Measurements from ENCODE around the gene SEC61B.
"Not testable (repeated sequence)": the region's sequence is repeated elsewhere in the genome, so short reads cannot be mapped to it uniquely, and the experiment has no call there.

The SEC61B gene

DNA sequence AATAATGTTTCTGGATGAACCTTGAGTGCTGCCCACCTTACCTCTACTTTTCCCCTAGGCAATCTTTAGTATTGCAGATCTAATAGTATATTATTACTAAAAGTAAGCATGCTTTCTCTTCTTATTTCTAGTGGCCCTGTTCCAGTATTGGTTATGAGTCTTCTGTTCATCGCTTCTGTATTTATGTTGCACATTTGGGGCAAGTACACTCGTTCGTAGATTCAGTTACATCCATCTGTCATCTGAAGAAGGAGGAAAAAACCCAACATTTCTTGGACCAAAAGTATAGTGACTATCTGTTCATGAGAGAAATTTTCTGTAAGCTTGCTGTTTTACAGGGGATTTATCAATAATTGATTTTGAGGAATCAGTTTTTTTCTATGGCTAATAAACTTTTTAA, 8.1 kb downstream of the SEC61B start:
- TF ChIP-seq, protein P1, sequence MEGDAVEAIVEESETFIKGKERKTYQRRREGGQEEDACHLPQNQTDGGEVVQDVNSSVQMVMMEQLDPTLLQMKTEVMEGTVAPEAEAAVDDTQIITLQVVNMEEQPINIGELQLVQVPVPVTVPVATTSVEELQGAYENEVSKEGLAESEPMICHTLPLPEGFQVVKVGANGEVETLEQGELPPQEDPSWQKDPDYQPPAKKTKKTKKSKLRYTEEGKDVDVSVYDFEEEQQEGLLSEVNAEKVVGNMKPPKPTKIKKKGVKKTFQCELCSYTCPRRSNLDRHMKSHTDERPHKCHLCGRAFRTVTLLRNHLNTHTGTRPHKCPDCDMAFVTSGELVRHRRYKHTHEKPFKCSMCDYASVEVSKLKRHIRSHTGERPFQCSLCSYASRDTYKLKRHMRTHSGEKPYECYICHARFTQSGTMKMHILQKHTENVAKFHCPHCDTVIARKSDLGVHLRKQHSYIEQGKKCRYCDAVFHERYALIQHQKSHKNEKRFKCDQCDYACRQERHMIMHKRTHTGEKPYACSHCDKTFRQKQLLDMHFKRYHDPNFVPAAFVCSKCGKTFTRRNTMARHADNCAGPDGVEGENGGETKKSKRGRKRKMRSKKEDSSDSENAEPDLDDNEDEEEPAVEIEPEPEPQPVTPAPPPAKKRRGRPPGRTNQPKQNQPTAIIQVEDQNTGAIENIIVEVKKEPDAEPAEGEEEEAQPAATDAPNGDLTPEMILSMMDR (IDR thresholded peaks at IDR 0.05; ENCODE audit: insufficient read depth, missing control alignments), result no peak
- FAIRE-seq, result no peak
- no peak for DNase-seq (ENCODE audit: insufficient read length, low spot score)

GRCh38 chr9:99231711-99232110, 9.6 kb downstream of the SEC61B start:
- FAIRE-seq (no peak), DNase-seq (ENCODE audit: insufficient read length, low spot score) (no peak)
- TF ChIP-seq, protein P1 (IDR thresholded peaks at IDR 0.05; ENCODE audit: insufficient read depth, missing control alignments), result peak; percentile 32

GRCh38 chr9:99234618-99235017, 12.5 kb downstream of the SEC61B start:
- no peak for FAIRE-seq
- TF ChIP-seq, protein P1 (IDR thresholded peaks at IDR 0.05; ENCODE audit: insufficient read depth, missing control alignments), result no peak
- no peak for DNase-seq (ENCODE audit: insufficient read length, low spot score)

DNA sequence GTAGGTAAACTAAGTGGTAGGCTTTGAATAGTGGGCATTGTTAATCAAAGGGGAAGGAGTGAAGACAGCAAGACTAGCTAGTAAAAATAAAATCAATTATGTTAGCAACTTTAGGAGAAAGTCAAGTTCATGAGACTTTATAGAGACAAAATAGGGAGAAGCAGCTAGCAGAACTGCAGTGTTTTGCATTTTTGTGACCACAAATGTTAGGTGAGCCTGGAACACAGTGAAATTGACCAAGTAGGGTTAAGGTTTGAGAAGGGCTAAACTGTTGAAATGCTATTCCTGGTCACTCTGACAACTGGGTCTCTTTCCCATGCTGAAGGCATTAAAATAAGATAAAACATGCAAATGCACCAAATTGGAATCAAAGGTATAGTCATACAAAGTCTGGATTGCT, 13.0 kb downstream of the SEC61B start:
- TF ChIP-seq, protein P1 (IDR thresholded peaks at IDR 0.05; ENCODE audit: insufficient read depth, missing control alignments), result no peak
- no peak for DNase-seq (ENCODE audit: insufficient read length, low spot score)
- no peak for FAIRE-seq

- DNase-seq (ENCODE audit: insufficient read length, low spot score) (no peak), FAIRE-seq (no peak)
- TF ChIP-seq, protein P1 (IDR thresholded peaks at IDR 0.05; ENCODE audit: insufficient read depth, missing control alignments), result no peak
Measured at GRCh38 chr9:99235926-99236634, 14.0 kb downstream of the SEC61B start.

DNA sequence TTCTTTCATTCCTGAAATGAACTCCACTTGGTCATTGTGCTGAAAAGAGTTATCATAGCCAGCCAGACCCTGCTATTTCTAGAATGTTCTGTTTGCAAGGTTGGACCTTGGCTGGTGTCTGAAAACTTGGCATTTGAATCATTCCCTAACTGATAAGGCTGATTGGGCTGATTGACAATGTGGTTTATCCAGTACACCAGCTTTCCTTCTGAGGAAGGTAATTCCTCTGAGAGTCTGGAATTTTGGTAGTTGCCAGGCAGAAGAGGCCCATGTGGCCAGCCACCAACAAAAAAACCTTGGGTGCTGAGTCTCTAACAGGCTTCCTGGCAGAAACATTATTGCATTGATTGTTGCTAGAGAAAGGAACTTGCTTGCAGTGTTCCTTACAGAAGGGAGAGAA, 15.3 kb downstream of the SEC61B start:
- FAIRE-seq (no peak), DNase-seq (ENCODE audit: insufficient read length, low spot score) (no peak)
- TF ChIP-seq, protein P1 (IDR thresholded peaks at IDR 0.05; ENCODE audit: insufficient read depth, missing control alignments), result no peak

GRCh38 chr9:99237849-99238248, 15.8 kb downstream of the SEC61B start:
- DNase-seq (ENCODE audit: insufficient read length, low spot score); FAIRE-seq: not testable (repeated sequence)

All from D721Med (cell line).